HG03565 (cell line): Measurements from ENCODE around the gene THSD4.
"Not testable (repeated sequence)": the region's sequence is repeated elsewhere in the genome, so short reads cannot be mapped to it uniquely, and the experiment has no call there.

Experiments used
- ATAC-seq: cut with Tn5 transposase; IDR thresholded peaks from one replicate; pipeline ENCODE4 v1.9.1; 2021; ENCODE audit warnings: mild to moderate bottlenecking, moderate library complexity; ENCODE audit not compliant: unreplicated experiment

The THSD4 gene

DNA sequence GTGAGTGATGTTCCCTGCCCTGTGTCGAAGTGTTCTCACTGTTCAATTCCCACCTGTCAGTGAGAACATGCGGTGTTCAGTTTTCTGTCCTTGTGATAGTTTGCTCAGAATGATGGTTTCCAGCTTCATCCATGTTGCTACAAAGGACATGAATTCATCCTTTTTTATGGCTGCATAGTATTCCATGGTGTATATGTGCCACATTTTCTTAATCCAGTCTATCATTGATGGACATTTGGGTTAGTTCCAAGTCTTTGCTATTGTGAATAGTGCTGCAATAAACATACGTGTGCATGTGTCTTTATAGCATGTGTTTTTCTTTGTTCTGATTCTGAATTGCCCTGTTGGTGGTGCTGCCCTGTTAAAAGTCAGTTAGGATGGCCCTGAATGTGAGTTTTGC, 204.2 kb downstream of the THSD4 start:
- ATAC-seq = not testable (repeated sequence)

DNA sequence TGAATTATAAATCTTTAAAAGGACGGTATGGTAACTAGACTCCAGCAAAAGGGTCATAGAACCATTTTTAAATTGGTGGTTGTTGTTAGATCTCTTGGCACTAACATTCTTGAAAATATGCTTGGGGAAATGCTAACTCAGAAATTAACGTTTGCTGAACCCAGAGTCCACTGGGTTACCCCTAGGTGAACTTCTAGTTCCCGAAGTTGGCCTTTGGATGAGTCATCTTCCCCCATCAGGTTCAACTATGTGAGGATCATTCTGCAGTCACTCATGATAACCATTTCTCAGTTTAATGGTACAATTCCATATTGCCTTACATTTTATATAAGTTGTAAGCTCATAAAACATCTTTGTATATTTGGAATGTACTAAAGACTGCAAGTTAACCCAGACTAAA, 204.7 kb downstream of the THSD4 start:
- ATAC-seq = no peak

GRCh38 chr15:71323082-71323481, 207.8 kb downstream of the THSD4 start:
- no peak for ATAC-seq

- no peak for ATAC-seq
Observed at GRCh38 chr15:71323584-71323983, 208.3 kb downstream of the THSD4 start.

- ATAC-seq = no peak
Observed at GRCh38 chr15:71325481-71325880, 210.2 kb downstream of the THSD4 start.

- no peak for ATAC-seq
Observed at GRCh38 chr15:71328453-71328852, 213.2 kb downstream of the THSD4 start.

- ATAC-seq = no peak
Observed at GRCh38 chr15:71329041-71329440, 213.8 kb downstream of the THSD4 start.

DNA sequence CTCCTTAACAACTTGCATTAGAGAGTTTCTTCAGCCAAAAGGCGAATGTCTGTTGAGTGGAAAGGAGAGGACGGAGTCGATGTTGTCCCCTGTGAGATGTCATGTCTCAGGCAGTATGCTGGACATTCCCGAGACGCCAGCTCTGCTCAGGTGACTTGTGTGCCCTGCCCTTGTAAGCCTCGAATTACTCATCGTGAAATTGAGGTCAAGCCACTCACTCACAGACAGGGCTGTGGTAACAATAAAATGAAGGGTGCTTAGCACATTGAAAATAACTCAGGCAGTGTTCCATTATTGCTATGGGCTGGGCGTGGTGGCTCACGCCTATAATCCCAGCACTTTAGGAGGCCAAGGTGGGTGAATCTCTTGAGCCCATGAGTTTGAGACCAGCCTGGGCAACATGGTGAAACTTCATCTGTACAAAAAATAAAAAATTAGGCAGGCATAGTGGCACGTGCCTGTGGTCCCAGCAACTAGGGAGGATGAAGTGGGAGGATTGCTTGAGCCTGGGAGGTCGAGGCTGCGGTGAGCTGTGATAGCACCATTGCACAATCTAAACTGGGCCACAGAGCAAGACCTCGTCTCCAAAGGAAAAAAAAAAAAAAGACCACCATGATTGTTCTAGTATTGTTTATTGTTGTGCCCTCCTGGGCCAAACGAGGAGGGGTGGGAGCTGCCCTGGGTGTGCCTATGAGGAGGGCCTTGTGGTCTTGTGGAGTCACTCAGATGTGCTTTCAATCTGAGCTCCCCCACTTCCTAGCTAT, 214.4 kb downstream of the THSD4 start:
- no peak for ATAC-seq

- ATAC-seq = no peak
Observed at GRCh38 chr15:71330638-71331162, 215.4 kb downstream of the THSD4 start.

DNA sequence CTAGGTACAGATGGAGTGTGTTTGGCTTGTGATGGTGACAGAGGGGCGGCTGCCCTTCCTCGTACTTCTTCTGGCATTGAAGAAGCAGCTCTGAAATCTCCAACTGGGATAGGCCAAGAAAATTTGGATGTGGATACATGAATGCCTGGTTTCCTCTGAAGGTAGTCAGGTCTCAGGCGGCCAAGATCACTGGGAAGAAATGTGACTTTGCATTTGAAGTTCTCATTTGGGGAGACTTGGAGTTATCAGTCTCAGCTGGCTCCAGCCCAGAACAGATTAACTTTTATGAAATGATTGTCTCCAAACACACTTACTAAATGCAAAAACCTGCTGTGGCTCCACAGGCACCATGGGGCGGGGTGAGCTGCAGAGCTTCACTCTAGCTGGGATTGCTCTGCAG, 215.9 kb downstream of the THSD4 start:
- ATAC-seq = no peak

DNA sequence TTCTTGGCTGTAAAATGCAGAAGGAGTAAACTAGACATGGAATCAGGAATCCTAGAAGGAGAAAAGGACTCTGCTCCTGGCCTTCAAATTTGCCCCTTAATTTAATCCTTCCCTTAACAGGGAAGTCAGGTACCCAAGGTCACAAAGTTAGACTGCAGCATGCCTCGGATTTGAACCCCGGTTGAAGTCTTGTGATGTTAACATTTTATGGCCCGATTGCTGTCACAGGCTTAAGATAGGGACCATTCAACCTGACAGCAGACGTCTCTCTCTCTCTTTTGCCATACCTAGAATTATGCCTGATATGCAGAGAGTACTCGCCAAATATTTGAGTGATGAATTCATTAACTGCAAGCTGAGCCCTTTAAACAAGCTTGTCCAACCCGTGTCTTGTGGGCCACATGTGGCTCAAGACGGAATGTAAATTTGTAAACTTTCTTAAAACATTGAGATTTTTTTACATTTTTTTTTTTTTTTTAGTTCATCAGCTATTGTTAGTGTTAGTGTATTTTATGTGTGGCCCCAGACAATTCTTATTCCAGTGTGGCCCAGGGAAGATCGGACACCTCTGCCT, 217.2 kb downstream of the THSD4 start:
- ATAC-seq = no peak

GRCh38 chr15:71333136-71333700, 217.9 kb downstream of the THSD4 start:
- no peak for ATAC-seq

DNA sequence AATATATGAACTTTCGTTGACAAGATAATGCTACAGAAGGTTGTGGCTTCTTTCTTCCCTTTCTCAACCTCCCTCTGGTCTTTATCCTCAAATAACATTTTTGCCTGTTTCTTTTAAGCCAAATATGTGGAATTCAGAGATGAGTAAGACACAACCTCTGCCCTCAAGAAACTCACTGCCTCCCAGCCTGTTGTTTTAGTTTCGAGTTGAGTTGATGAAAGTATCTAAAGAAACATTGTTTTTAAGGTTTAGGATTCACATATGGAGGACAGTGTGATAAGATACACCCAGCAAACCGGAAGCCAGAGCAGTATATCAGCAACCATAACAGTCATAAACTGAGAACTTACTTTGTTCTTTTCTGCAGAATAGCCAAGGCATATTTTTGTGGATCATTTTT, 218.6 kb downstream of the THSD4 start:
- no peak for ATAC-seq

DNA sequence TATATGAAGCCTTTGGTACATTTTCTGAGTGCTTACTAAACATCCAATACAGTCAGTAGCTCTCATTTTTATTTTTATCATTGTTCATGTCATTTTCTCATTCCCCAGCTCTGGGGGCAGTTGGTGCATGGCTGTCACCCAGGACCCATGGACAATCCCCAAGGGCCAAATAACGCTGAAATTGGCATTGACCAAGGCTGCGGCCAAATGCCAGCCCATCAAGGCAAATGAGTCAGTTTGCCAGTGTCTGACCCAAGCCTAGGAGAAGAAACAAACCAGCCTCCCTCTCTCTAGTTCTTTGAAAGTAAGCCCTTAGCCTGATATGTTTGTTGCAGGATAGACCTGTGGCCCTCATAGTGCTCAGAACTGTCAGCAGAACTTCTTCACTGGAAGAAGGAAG, 219.2 kb downstream of the THSD4 start:
- ATAC-seq = no peak

- no peak for ATAC-seq
Observed at GRCh38 chr15:71334873-71335272, 219.6 kb downstream of the THSD4 start.

DNA sequence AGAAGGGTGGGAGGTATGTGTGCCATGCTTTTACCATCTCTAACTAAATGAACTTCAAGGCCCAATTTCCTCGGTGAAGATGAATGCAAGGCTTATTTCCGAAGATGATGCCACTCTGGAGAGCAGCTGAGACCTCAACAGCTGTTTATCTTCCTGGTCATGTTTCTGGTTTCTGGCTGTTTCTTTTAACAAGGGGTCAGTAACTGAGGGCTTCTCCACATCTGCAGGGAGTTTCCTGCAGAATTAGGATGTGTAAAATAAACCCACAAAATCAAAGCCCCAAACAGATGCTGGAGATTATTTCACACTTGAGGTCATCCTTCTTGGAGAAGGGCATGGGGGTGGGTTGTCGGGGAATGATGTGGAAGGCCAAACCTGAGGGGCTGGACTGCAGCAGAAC, 220.3 kb downstream of the THSD4 start:
- no peak for ATAC-seq

DNA sequence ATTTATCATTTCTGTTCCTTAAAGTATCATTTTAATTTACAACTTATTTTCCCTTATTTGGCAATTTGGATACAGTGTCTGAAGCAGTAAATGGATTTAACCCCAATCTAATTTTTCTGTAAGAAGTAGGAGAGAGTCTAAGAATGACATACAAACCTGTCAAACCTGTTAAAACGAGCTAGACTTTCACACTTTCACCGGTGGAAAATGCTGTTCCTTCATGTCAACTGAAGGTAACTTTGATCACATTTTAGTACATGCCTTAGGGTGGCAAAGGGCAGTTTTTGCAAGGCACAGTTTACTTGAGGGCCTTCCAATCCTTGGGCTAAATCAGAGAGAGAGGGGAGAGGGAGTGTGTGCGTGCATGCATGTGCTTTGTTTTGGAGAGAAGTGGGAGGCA, 221.4 kb downstream of the THSD4 start:
- no peak for ATAC-seq

DNA sequence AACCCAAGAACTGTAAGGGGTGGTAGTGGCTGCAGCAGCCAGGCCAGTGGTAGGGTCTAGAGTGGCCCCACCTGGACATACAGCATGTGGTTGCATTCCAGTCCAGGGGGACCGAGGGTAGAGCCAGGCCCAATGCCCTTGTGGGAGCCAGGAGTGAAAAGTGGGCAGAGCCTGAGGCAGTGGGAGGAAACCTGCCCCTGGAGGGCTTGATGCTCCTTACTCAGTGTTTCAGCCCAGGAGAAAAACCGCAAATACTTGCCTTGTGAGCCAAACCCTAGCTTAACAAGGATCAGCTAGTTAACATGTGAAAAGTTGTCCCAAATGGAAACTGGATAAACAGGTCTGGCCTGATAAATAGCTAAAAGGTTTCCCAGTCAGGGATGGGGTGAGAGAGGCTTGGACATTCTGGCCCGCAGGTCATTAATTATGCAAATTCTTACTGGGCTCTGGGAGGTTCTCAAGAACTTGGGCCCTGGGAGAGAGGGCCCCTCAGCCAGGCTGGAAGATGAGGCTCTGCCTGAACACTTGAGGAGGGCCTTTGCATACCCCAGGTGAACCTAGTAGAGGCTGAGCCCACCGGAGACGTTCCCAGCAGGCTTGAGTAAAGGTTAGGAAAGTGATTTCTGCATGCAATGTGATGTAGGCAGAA, 222.1 kb downstream of the THSD4 start:
- ATAC-seq = no peak

GRCh38 chr15:71338265-71338664, 223.0 kb downstream of the THSD4 start:
- no peak for ATAC-seq

- ATAC-seq = no peak
Observed at GRCh38 chr15:71338827-71339542, 223.7 kb downstream of the THSD4 start.
